ENCODE results near the gene MLYCD. TPM values are rescaled to one million over a fixed set of nuclear protein-coding genes. Genes with fewer than 3 reads are reported as not detected.

MLYCD gene
- total and polyA plus RNA-seq, 2 experiments from 2014 or later = 3.2 to 7.2 TPM

GRCh38 chr16:83929811-83930555 is 31.1 kb downstream of the MLYCD start (continued):
- TF ChIP-seq, protein P1, sequence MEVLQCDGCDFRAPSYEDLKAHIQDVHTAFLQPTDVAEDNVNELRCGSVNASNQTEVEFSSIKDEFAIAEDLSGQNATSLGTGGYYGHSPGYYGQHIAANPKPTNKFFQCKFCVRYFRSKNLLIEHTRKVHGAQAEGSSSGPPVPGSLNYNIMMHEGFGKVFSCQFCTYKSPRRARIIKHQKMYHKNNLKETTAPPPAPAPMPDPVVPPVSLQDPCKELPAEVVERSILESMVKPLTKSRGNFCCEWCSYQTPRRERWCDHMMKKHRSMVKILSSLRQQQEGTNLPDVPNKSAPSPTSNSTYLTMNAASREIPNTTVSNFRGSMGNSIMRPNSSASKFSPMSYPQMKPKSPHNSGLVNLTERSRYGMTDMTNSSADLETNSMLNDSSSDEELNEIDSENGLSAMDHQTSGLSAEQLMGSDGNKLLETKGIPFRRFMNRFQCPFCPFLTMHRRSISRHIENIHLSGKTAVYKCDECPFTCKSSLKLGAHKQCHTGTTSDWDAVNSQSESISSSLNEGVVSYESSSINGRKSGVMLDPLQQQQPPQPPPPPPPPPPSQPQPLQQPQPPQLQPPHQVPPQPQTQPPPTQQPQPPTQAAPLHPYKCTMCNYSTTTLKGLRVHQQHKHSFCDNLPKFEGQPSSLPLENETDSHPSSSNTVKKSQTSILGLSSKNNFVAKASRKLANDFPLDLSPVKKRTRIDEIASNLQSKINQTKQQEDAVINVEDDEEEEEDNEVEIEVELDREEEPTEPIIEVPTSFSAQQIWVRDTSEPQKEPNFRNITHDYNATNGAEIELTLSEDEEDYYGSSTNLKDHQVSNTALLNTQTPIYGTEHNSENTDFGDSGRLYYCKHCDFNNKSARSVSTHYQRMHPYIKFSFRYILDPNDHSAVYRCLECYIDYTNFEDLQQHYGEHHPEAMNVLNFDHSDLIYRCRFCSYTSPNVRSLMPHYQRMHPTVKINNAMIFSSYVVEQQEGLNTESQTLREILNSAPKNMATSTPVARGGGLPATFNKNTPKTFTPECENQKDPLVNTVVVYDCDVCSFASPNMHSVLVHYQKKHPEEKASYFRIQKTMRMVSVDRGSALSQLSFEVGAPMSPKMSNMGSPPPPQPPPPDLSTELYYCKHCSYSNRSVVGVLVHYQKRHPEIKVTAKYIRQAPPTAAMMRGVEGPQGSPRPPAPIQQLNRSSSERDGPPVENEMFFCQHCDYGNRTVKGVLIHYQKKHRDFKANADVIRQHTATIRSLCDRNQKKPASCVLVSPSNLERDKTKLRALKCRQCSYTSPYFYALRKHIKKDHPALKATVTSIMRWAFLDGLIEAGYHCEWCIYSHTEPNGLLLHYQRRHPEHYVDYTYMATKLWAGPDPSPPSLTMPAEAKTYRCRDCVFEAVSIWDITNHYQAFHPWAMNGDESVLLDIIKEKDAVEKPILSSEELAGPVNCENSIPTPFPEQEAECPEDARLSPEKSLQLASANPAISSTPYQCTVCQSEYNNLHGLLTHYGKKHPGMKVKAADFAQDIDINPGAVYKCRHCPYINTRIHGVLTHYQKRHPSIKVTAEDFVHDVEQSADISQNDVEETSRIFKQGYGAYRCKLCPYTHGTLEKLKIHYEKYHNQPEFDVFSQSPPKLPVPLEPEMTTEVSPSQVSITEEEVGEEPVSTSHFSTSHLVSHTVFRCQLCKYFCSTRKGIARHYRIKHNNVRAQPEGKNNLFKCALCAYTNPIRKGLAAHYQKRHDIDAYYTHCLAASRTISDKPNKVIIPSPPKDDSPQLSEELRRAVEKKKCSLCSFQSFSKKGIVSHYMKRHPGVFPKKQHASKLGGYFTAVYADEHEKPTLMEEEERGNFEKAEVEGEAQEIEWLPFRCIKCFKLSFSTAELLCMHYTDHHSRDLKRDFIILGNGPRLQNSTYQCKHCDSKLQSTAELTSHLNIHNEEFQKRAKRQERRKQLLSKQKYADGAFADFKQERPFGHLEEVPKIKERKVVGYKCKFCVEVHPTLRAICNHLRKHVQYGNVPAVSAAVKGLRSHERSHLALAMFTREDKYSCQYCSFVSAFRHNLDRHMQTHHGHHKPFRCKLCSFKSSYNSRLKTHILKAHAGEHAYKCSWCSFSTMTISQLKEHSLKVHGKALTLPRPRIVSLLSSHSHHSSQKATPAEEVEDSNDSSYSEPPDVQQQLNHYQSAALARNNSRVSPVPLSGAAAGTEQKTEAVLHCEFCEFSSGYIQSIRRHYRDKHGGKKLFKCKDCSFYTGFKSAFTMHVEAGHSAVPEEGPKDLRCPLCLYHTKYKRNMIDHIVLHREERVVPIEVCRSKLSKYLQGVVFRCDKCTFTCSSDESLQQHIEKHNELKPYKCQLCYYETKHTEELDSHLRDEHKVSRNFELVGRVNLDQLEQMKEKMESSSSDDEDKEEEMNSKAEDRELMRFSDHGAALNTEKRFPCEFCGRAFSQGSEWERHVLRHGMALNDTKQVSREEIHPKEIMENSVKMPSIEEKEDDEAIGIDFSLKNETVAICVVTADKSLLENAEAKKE (CRISPR knock-in tag; IDR thresholded peaks at IDR 0.05) = no peak

- Histone ChIP-seq H3F3A (replicated peaks; ENCODE audit: low read depth) (no peaks in the 10 kb centered on the region), H2AFZ (no peak overlapping the region), H3K4me3 (no peak overlapping the region), H3K4me2 (no peak overlapping the region), H4K20me1 (replicated peaks; ENCODE audit: insufficient read depth) (no peaks in the 10 kb centered on the region), H3K9me2 (ENCODE audit: insufficient read depth) (no peaks in the 10 kb centered on the region), H3K36me3 (ENCODE audit: insufficient read depth) (no peaks in the 10 kb centered on the region), H3K4me1 (ENCODE audit: insufficient read depth) (peaks cover 13% of the 10 kb centered on the region), H3K79me2 (replicated peaks; ENCODE audit: insufficient read depth) (no peaks in the 10 kb centered on the region), H3K27ac (ENCODE audit: low read depth) (no peak overlapping the region), H3K27me3 (ENCODE audit: insufficient read depth) (no peaks in the 10 kb centered on the region)
- H3K4me3 Mint-ChIP-seq = no peak overlapping the region
- peaks cover 10% of the 10 kb centered on the region for H3K4me1 Mint-ChIP-seq
- H3K36me3 Mint-ChIP-seq (ENCODE audit: low read depth) = no peaks in the 10 kb centered on the region; the same call in 1 of the 3 replicates
- no peaks in the 10 kb centered on the region; the same call in 2 of the 3 replicates for H3K9me3 Mint-ChIP-seq
- peaks cover 17% of the 10 kb centered on the region for H3K27me3 Mint-ChIP-seq (ENCODE audit: insufficient read depth, low read depth, poor library complexity)
- TF ChIP-seq POLR2AphosphoS5 (IDR thresholded peaks at IDR 0.05; ENCODE audit: low read depth) = no peak
- ATAC-seq (no peak), DNase-seq (ENCODE audit: low spot score) (no peak)
- no peak overlapping the region for H3K27ac Mint-ChIP-seq
Measured at GRCh38 chr16:83930730-83931500, 32.0 kb downstream of the MLYCD start.

Measured in GM23338 (cell line).